ENCODE results near the gene GPR18.
A peak's percentile ranks its signal among the peaks of the same experiment; 100 is the strongest.
"Not testable (repeated sequence)": the region's sequence is repeated elsewhere in the genome, so short reads cannot be mapped to it uniquely, and the experiment has no call there.

The GPR18 gene

GRCh38 chr13:99227909-99228688 is 30.1 kb downstream of the GPR18 start:
- no peak for DNase-seq

- DNase-seq = no peak
Measured at GRCh38 chr13:99227331-99227900, 30.8 kb downstream of the GPR18 start.

GRCh38 chr13:99226513-99226912 is 31.7 kb downstream of the GPR18 start:
- no peak for DNase-seq

- no peak for DNase-seq
Measured at GRCh38 chr13:99225078-99225477, 33.1 kb downstream of the GPR18 start.

- no peak for DNase-seq
Measured at GRCh38 chr13:99224021-99224420, 34.2 kb downstream of the GPR18 start.

- no peak for DNase-seq
Measured at GRCh38 chr13:99223587-99223986, 34.6 kb downstream of the GPR18 start.

- DNase-seq = no peak
Measured at GRCh38 chr13:99221567-99222239, 36.5 kb downstream of the GPR18 start.

- DNase-seq = no peak
Measured at GRCh38 chr13:99220199-99220935, 37.8 kb downstream of the GPR18 start.

- DNase-seq = peak; percentile 69
Measured at GRCh38 chr13:99218969-99219368, 39.2 kb downstream of the GPR18 start.

GRCh38 chr13:99218545-99218944 is 39.6 kb downstream of the GPR18 start:
- DNase-seq = no peak

GRCh38 chr13:99218126-99218525 is 40.1 kb downstream of the GPR18 start:
- DNase-seq = no peak

- DNase-seq = peak; percentile 41
Measured at GRCh38 chr13:99217461-99218110, 40.6 kb downstream of the GPR18 start.

- DNase-seq = peak; percentile 61
Measured at GRCh38 chr13:99215184-99215830, 42.9 kb downstream of the GPR18 start.

- no peak for DNase-seq
Measured at GRCh38 chr13:99214731-99215130, 43.4 kb downstream of the GPR18 start.

GRCh38 chr13:99214232-99214631 is 43.9 kb downstream of the GPR18 start:
- no peak for DNase-seq

- no peak for DNase-seq
Measured at GRCh38 chr13:99211421-99212035, 46.7 kb downstream of the GPR18 start.

- DNase-seq = not testable (repeated sequence)
Measured at GRCh38 chr13:99210627-99211026, 47.6 kb downstream of the GPR18 start.

GRCh38 chr13:99208845-99209527 is 49.2 kb downstream of the GPR18 start:
- DNase-seq = no peak

- DNase-seq = no peak
Measured at GRCh38 chr13:99208185-99208584, 50.0 kb downstream of the GPR18 start.

GRCh38 chr13:99207511-99207910 is 50.7 kb downstream of the GPR18 start:
- no peak for DNase-seq

- no peak for DNase-seq
Measured at GRCh38 chr13:99206873-99207272, 51.3 kb downstream of the GPR18 start.

Data from activated gamma-delta T cell treated with Interleukin-2 at 50 U/mL for 16 hours (primary cell).